DND-41 (cell line): ENCODE measurements around the gene PHF1.

ENCODE experiments used
- ATAC-seq: fragments of 200-7000 bp; cut with Tn5 transposase; 3 replicates; pipeline ENCODE4 v1.9.1; 2021; ENCODE audit warnings: low read depth; ENCODE audit not compliant: insufficient read depth
- DNase-seq: peaks from one replicate; pipeline ENCODE4 v3.0.0-alpha.2; 2020
- H2AFZ ChIP-seq: 2 replicates; pipeline ENCODE4 v1.6.0; 2012; ENCODE audit warnings: low read depth, low read length
- H3K27ac ChIP-seq: 2 replicates; pipeline ENCODE4 v1.5.1; 2012; ENCODE audit warnings: low read length, inconsistent platforms
- H3K27me3 ChIP-seq: fragments of 200-600 bp; sonication (generic); 2 replicates; pipeline ENCODE4 v1.6.0; 2012; ENCODE audit warnings: low read length, mild to moderate bottlenecking, inconsistent platforms; ENCODE audit not compliant: insufficient read depth, poor library complexity
- H3K36me3 ChIP-seq: 2 replicates; pipeline ENCODE4 v1.5.1; 2012; ENCODE audit warnings: low read length, inconsistent platforms; ENCODE audit not compliant: insufficient read depth
- H3K4me1 ChIP-seq: 2 replicates; pipeline ENCODE4 v1.5.1; 2012; ENCODE audit warnings: mild to moderate bottlenecking, low read length; ENCODE audit not compliant: insufficient read depth
- H3K4me2 ChIP-seq: 2 replicates; pipeline ENCODE4 v1.6.0; 2012; ENCODE audit warnings: mild to moderate bottlenecking, moderate library complexity, low read length, inconsistent platforms; ENCODE audit not compliant: insufficient read depth
- H3K4me3 ChIP-seq, 2 experiments: fragments of 200-600 bp in 1 of 2; shearing (Covaris generic) in 1 of 2; 2 replicates each; pipeline ENCODE4 v1.5.1; 2012 to 2016; ENCODE audit warnings: inconsistent platforms in 2 of 2, low read length in 2 of 2, mild to moderate bottlenecking in 2 of 2, low read depth in 1 of 2, moderate library complexity in 1 of 2
- H3K79me2 ChIP-seq: 2 replicates; pipeline ENCODE4 v1.6.0; 2012; ENCODE audit warnings: low read length, inconsistent platforms; ENCODE audit not compliant: insufficient read depth
- H3K9ac ChIP-seq: 2 replicates; pipeline ENCODE4 v1.6.0; 2012; ENCODE audit warnings: low read depth, mild to moderate bottlenecking, inconsistent platforms, low read length, moderate library complexity
- H3K9me3 ChIP-seq: 2 replicates; pipeline ENCODE4 v1.5.1; 2012; ENCODE audit warnings: low read length, moderate library complexity, mild to moderate bottlenecking, inconsistent platforms; ENCODE audit not compliant: insufficient read depth, severe bottlenecking
- H4K20me1 ChIP-seq: 2 replicates; pipeline ENCODE4 v1.6.0; 2012; ENCODE audit warnings: low read length; ENCODE audit not compliant: insufficient read depth
- CTCF ChIP-seq: IDR thresholded peaks from 2 replicates; pipeline ENCODE4 v1.5.1; 2012; ENCODE audit warnings: borderline replicate concordance, low read length, moderate library complexity, mild to moderate bottlenecking; ENCODE audit not compliant: poor library complexity, severe bottlenecking; ENCODE audit errors: extremely low read depth
- EZH2 ChIP-seq: IDR thresholded peaks from 3 replicates; pipeline ENCODE4 v1.6.1; 2012; ENCODE audit warnings: borderline replicate concordance, low read depth, mild to moderate bottlenecking, moderate library complexity, low read length, inconsistent platforms; ENCODE audit not compliant: severe bottlenecking

Gene PHF1

DNA sequence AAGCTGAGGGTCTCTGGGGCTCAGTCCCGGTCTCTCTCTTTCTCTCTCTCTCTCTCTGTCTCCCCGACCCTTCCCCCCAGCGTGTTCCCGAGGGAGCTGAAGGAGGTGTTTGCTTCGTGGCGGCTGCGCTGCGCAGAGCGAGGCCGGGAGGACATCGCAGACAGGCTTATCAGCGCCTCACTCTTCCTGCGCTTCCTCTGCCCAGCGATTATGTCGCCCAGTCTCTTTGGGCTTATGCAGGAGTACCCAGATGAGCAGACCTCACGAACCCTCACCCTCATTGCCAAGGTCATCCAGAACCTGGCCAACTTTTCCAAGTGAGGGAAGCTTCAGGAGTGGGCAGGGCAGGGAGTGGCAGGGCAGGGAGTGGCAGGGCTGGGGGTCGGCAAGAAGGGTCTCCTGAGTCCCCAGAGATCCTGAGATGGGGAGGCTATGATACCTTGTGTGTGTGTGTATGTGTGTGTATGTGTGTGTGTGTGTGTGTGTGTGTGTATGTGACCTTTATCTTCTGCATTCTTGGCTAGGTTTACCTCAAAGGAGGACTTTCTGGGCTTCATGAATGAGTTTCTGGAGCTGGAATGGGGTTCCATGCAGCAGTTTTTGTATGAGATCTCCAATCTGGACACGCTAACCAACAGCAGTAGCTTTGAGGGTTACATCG is 30.0 kb downstream of the PHF1 start:
- H2AFZ ChIP-seq = no peak overlapping the region
- H3K9me3 ChIP-seq = no peaks in the 10 kb centered on the region
- no peak overlapping the region for H3K4me2 ChIP-seq
- H3K79me2 ChIP-seq = no peaks in the 10 kb centered on the region
- H3K4me3 ChIP-seq = no peak overlapping the region
- H3K27ac ChIP-seq = no peak overlapping the region
- H3K9ac ChIP-seq = no peak overlapping the region
- ATAC-seq = no peak
- TF ChIP-seq EZH2 = no peak
- no peak for TF ChIP-seq CTCF
- DNase-seq = no peak
- H3K4me1 ChIP-seq = no peaks in the 10 kb centered on the region
- no peaks in the 10 kb centered on the region for H3K27me3 ChIP-seq
- H4K20me1 ChIP-seq = peaks cover 7% of the 10 kb centered on the region; the same call in 1 of the 2 replicates
- peaks cover 78% of the 10 kb centered on the region for H3K36me3 ChIP-seq

- Histone ChIP-seq H3K9ac (no peak overlapping the region), H2AFZ (no peak overlapping the region), H3K36me3 (peaks cover 78% of the 10 kb centered on the region), H3K9me3 (no peaks in the 10 kb centered on the region), H4K20me1 (peaks cover 7% of the 10 kb centered on the region; the same call in 1 of the 2 replicates), H3K4me1 (no peaks in the 10 kb centered on the region), H3K79me2 (no peaks in the 10 kb centered on the region), H3K27me3 (no peaks in the 10 kb centered on the region), H3K4me2 (no peak overlapping the region), H3K4me3 (no peak overlapping the region), H3K27ac (no peak overlapping the region)
- no peak for TF ChIP-seq CTCF
- TF ChIP-seq EZH2 = no peak
- ATAC-seq = no peak
- DNase-seq = no peak
These were observed 30.6 kb downstream of the PHF1 start for GRCh38 chr6:33441457-33441856.

DNA sequence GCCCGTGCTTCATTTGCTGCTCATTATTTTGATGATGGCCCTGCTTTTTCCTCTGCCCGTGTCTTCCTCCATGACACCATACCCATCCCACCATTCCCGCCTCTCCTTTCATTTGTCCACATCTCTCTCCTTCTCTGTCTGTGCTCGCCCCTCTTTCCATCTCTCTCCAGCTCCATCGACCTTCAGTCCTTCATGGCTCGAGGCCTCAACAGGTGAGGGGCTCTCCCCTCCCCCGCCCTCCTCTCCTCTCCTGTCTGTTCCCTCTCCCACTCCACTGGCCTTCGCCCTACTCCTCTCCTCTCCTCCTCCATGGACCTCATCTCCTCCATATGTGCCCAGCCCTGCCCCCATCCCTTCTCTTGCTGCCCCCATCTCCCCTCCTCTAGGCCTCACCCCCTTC is 31.5 kb downstream of the PHF1 start:
- H3K27me3 ChIP-seq = no peaks in the 10 kb centered on the region
- H3K79me2 ChIP-seq = no peaks in the 10 kb centered on the region
- no peak overlapping the region for H3K4me2 ChIP-seq
- no peaks in the 10 kb centered on the region for H3K4me1 ChIP-seq
- H4K20me1 ChIP-seq = peaks cover 7% of the 10 kb centered on the region; the same call in 1 of the 2 replicates
- H3K36me3 ChIP-seq = peaks cover 77% of the 10 kb centered on the region
- H3K27ac ChIP-seq = no peak overlapping the region
- no peak overlapping the region for H3K9ac ChIP-seq
- H3K4me3 ChIP-seq = no peak overlapping the region
- TF ChIP-seq EZH2 (no peak), CTCF (no peak)
- DNase-seq = no peak
- no peaks in the 10 kb centered on the region for H3K9me3 ChIP-seq
- no peak overlapping the region for H2AFZ ChIP-seq
- no peak for ATAC-seq

DNA sequence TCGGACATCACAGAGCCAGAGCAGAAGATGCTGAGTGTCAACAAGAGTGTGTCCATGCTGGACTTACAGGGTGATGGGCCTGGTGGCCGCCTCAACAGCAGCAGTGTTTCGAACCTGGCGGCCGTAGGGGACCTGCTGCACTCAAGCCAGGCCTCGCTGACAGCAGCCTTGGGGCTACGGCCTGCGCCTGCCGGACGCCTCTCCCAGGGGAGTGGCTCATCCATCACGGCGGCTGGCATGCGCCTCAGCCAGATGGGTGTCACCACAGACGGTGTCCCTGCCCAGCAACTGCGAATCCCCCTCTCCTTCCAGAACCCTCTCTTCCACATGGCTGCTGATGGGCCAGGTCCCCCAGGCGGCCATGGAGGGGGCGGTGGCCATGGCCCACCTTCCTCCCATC is 32.2 kb downstream of the PHF1 start:
- Histone ChIP-seq H3K4me2 (no peak overlapping the region), H3K27ac (no peak overlapping the region), H2AFZ (no peak overlapping the region), H3K27me3 (no peaks in the 10 kb centered on the region), H4K20me1 (peaks cover 7% of the 10 kb centered on the region; the same call in 1 of the 2 replicates), H3K36me3 (peaks cover 77% of the 10 kb centered on the region), H3K4me3 (no peak overlapping the region), H3K4me1 (no peaks in the 10 kb centered on the region), H3K79me2 (no peaks in the 10 kb centered on the region), H3K9me3 (no peaks in the 10 kb centered on the region), H3K9ac (no peak overlapping the region)
- no peak for TF ChIP-seq CTCF
- no peak for TF ChIP-seq EZH2
- ATAC-seq (no peak), DNase-seq (no peak)
